ENCODE results near the gene KAT6B.
"Not testable (repeated sequence)": the region's sequence is repeated elsewhere in the genome, so short reads cannot be mapped to it uniquely, and the experiment has no call there.

Gene KAT6B

DNA sequence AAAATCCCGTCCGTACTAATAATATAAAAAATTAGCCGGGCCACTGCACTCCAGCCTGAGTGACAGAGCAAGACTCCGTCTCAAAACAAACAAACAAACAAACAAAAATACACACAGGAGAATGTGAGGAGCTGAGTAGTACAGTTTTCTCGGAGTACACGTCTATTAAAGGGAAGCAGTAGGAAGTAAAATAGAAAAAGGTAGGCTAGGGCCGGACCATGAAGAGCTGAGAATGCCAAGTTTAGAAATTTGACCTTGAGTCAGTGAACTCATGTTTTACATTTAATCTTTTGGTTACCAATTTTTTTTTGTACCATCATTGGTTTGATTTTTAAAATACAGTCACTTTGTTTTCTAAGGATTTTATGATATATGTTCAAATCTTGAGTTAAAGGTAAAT lies 64.1 kb downstream of the KAT6B start:
- no peak for DNase-seq (ENCODE audit: low spot score)

DNA sequence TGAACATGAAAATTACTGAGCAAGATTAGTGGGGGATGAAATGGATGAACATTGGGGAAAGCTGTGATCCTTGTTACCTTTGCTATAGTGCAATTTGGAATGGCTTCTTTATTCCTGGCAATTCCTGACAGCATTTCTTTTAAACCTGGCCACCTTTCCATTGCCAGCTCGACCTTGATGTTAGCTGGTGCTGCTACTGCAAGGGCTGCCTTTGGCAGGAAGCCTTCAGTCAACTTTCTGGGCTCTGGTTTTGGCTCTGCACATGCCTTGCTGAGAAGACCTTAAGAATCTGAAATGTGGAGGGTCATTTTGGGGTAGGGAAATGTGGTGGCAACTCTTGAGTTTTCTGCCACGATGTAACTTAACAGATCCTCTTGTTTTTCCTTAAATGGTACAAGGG lies 64.7 kb downstream of the KAT6B start:
- DNase-seq (ENCODE audit: low spot score), result no peak

DNA sequence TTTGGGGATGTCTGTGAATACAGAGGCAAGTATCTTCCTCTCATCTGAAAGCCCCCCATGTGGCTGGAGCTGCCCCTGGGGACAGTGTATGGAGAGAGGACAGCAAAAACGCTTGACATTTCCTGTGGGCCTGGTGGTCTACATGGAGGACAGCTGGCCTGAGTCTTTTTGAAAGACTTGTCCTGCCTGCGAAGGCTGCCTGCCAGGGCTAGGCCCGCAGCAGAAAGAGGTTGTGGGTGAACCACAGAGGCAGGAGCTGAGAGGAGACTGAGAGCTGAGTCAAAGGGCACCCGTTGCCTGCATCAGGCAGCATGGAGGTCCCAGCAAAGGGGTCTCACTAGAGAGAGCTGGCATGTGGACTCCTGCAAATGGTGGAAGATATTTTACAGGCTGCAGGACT lies 66.4 kb downstream of the KAT6B start:
- no peak for DNase-seq (ENCODE audit: low spot score)

DNA sequence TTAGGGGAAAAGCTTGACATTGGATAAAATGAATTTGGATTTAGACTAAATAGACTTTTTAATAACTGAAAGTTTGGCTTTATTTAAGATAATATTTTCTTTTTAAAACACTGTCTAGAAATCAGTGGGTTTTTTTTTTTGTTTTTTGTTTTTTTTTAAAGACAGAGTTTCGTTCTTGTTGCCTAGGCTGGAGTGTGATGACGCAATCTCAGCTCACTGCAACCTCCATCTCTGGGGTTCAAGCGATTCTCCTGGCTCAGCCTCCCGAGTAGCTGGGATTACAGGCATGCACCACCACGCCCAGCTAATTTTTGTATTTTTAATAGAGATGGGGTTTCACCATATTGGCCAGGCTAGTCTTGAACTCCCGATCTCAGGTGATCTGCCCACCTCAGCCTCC lies 66.9 kb downstream of the KAT6B start:
- DNase-seq (ENCODE audit: low spot score), result not testable (repeated sequence)

DNA sequence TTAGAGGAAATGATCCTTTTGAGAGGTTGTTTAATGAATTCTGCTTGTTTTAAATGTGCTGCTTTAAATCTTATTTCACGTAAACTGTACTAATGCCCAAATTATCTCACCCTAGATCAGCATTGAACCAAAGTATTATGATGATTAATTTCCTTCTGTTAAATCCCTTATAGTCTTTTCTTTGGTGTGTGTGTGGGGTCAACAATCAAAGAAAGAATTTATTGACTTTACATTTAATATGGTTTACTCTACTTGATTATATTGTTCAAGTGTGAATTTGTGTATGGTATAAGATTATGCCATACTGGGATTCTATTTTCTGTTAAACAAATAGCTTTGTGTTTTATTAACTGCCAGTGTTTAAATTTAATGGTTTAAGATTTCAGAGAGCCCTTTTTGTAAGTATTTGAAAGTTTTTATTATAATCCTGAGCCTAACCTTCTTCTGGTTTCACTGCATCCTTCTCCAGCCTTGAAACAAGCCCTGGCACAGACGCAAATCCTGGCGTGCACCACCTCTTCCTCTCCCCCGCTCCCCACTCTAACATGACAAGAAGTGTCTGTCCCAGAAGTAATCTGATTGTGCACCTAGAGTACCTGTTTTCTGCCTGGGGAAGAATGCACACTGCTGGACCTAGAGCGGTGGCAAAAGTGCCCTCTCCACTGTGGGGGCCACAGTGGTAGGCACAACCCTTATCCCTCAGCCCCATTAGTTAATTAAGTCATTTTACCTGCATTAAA lies 70.6 kb downstream of the KAT6B start:
- DNase-seq (ENCODE audit: low spot score), result no peak

DNA sequence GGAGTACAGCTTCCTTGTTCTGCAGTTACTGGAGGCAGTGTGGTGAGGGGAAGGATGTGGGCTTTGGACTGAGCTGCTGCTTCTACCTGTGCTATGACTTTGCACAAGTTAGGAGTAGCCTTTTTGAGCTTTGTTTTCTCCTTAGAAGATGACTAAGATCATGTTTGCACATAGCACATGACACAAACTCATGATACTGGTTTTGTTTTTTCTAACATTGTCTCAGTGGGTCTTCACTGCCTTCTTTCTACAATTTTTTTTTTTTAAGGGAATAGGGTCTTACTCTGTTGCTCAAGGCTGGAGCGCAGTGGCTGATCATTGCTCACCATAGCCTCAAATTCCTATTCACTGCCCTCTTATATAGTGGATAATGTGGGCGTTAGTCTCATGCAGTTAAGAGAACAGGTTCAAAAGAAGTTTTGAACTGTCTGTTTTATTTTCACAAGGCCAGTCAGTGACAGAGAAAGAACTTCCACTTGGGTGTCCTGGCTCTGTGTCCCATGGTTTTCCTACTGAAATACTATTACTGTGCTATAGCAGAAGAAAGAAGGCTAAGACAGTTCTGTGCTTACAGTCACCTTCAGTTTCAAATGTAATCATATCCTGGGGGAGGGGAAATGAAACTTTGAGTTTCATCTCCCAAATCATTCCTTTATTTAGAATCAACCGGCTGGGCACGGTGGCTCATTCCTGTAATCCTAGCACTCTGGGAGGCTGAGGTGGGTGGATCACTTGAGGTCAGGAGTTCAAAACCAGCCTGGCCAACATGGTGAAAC lies 72.0 kb downstream of the KAT6B start:
- no peak for DNase-seq (ENCODE audit: low spot score)

DNA sequence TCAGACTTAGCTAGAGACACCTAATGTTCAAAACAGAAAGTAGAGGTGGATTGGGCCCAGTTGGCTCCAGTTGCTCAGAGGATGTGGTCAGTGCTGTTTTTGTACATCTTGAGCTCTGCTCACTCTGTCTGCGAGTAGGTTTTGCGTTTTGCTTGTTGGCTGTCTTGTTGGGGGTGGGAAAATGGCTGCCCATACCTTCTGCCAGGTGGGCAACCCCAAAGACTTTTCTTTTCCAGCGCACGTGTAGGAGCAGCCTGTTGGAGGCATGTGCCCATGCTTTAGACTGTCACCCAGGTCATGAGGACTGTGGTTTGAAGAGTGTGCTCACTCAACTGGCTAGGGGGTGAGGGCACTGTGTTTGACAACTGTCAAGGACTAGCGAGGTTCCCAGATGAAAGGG lies 73.9 kb downstream of the KAT6B start:
- no peak for DNase-seq (ENCODE audit: low spot score)

DNA sequence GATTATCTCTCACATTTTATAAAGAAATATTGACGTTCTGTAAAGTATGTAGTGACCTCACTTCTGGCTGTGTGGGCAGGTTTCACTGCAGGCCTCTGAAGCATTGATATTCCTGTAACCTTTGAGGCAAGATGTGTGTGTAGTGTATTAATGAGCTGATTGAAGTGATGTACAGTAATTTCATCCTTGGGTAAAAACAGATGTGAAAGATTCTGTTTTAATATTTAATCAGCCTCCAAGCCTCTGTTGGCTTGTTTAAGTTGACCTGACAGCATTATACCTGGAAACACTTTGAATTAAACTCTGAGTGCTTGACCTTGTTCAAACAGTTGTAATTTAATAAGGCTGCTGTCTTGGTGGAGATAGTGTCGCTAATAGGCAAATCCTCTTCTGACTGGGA lies 74.9 kb downstream of the KAT6B start:
- DNase-seq (ENCODE audit: low spot score), result no peak

DNA sequence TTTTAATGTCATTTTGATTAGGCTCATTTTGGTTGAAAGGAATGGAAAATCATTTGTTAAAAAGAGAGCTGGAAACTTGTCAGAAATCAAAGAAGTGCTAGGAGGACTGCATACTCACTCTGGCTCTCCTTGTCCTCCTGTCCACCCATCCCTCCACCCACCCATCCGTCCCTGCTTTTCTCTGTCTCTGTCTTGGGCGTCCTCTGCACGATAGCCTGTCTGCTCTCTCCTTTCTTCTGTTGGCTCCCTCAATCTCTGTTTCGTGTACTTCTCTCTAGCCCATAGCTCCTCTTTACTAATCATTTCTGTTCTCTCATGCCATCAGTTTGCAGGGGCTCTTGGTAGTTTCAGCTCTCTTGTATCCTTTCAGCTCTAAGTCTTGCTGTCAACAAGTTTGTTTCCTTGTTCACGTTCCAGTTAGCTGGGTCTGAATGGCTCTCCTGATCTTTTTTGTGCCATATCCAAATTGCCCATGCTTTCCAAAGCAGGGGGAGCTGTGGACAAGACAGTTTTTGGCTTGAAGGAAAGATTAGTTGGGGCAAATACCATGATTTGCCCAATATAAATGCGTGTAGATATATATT lies 75.6 kb downstream of the KAT6B start:
- DNase-seq (ENCODE audit: low spot score), result no peak

DNA sequence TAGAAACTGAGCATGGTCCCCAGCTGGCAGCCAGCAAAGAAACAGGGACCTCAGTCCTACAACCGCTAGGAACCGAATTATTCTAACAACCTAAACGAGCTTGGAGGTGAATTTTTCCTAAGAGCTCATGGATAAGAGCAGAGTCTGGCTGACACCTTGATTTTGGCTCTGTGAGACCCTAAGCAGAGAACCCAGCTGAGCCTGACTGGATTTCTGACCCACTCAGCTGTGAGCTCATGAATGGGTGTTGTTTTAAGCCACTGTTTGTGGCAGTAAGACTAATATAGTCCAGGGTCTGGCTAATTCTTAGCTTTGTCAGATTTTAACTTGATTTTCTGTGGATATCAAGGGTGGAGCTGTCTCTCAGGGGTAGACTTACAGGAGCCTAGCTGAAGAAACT lies 77.1 kb downstream of the KAT6B start:
- no peak for DNase-seq (ENCODE audit: low spot score)

DNA sequence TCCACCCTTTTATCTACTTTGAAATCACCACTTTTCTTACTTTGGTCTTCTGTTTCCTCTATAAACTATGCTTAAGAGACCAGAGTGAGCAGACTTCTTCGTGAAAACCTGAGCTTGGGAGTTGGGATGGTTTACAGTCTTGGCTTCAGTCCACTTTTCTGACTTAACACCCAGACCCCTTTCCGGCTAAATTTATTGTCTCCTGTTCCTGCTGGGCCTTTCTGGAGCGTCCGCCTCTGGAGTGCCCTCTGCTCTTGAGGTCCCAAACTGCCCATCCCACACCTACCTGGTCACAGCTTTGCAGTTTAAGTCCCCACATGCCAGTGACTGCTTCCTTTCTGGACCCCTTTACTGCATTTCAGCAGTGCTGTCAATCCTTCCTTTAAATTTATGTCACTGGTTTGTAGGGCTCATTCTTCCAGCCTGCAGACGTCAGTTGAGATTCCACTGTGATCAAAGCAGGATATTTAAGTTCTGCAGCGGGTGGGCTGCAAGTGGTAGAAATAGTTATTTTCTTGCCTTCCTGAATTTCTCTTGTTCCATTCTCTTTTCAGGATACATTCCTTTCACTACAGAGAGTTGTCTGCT lies 80.3 kb downstream of the KAT6B start:
- DNase-seq (ENCODE audit: low spot score), result no peak

DNA sequence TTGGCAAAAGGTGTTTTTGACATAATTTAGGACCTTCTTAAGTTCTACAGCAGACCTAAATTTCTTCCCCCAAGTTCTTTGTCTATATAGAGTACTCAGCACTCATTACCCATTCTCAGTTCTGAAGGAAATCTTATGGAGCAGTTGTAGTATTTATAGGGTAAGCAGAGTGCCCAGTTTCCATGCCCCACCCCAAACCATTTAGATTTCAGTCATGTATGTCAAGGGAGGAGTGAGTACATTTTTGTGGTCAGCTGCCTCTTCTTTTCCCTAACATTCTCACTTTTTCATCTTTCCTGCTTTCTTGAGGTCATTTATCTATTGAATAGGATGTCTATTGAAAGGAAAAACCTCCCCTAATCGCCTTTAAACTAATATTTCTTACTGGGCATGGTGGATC lies 83.3 kb downstream of the KAT6B start:
- DNase-seq (ENCODE audit: low spot score), result no peak

DNA sequence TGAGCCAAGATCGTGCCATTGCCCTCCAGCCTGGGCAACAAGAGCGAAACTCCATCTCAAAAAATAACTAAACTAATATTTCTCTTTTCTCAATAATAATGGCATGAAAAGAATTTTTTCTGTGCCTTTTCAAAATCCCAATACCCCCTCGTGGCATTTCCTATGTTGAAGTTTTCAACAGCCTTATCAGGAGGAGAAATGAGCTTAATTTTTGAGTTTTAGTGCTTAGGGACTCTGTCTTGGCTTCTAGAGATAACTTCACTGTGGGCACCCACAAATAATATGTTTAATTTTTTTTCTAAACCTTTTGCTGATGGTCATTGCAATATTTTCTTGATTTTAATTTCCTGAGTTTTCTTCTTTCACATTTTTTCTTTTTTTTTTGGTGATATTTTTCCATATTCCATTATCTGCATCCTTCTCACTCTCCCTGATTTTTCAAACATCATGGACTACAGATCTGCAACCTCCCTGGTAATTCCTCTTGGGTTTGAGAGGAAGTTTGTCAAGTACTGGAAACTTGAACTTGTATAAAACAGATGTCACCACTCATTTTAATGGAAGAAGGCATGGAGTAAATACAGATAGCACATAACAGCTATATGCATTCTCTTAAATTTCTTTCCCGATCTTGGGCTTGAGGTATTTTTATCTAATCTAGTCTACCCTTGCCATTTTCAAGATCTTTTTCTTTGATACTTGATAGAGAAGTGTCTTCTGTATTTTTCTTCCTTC lies 84.0 kb downstream of the KAT6B start:
- DNase-seq (ENCODE audit: low spot score), result no peak

DNA sequence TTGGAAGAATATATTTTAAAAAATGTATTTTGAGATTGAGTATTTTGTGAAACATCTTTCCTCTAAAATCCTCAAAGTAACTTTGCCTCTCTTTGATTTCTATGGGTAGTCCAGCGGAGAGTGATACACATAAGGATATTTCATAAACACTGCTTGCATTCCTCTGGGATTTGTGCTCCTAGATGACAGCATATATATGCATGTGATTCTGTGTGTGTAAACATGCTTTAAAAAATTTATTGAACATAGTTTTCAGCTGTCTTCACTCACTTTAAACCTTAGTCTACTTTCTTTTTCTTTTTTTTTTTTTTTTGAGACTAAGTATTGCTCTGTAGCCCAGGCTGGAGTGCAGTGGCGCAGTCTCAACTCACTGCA lies 84.6 kb downstream of the KAT6B start:
- DNase-seq (ENCODE audit: low spot score), result no peak

DNA sequence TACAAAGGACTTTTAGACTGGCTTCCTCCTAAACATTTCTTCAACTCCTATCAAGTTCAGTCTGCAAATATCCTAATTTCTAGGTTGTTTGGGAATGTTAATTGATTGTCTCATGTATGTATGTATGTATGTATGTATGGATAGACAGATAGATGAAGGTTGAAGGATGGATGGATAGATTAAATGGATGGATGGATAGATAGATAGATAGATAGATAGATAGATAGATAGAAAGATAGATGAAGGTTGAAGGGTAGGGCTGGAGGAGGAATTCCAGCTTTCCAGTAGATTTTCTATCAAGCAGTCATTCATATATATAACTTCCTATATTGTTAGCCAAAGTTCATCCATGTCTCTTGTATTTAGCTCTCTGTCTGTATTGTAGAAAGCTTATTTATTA lies 85.8 kb downstream of the KAT6B start:
- DNase-seq (ENCODE audit: low spot score), result no peak

DNA sequence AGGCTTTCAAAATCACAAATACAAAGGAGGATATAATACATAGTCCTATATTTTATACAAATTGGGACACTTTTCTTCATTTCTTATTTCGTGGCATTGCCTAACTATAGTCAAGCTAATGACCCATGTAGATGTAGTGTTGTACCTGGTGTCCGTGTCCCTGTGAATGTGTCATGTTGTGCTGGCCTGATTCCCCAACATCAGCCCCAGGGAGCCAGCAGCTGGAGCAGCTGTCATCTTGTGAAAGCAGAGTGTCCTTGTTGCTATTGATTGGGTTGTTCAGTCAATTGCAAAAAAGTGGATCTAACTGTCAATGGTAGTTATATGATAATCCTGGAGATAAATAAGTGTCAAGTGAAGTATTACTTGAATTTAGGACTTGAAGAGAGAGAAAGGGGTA lies 86.3 kb downstream of the KAT6B start:
- no peak for DNase-seq (ENCODE audit: low spot score)

DNA sequence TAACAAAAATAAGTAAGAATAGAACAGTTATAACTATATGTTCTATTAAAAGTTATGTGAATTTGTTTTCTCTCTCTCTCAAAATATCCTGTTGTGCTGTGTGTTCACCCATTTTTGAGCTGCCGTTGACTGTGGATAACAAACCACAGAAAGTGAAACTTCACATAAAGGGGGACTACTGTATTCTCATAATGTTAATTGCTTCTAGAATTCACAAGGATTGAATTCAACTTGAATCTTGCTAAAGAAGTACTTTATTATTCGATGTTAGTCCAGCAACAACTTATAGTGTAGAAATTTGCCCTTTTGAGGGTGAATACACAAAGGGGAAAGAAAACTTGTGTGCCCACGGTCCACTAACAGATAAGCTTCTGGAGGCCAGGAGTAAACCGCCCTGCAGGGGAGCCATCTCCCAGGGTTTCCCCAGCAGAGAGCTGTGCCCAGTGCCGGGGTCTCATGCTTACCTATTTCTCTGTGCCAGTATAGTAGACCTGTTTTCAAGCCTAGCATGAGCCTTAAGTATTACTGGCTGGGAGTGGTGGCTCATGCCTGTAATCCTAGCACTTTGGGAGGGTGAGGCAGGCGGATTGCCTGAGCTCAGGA lies 87.1 kb downstream of the KAT6B start:
- DNase-seq (ENCODE audit: low spot score), result no peak

DNA sequence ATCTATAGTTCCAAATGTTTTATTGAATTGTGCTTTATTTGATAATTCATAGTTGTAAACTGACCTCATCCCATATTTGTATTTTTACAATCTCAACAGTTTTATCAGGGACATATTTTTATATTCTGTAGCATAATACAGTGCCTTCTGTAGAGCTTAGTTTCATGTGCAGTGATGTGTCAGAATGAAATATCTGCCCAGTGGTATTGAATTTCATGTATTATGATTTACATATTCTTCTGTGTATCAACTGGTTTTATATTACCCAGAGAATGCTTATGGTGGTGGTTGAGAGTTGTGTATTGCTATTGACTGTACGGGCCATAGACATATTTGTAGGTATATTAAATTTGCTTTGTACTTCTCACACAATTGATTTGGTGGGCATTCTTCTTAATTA lies 89.9 kb downstream of the KAT6B start:
- no peak for DNase-seq (ENCODE audit: low spot score)

DNA sequence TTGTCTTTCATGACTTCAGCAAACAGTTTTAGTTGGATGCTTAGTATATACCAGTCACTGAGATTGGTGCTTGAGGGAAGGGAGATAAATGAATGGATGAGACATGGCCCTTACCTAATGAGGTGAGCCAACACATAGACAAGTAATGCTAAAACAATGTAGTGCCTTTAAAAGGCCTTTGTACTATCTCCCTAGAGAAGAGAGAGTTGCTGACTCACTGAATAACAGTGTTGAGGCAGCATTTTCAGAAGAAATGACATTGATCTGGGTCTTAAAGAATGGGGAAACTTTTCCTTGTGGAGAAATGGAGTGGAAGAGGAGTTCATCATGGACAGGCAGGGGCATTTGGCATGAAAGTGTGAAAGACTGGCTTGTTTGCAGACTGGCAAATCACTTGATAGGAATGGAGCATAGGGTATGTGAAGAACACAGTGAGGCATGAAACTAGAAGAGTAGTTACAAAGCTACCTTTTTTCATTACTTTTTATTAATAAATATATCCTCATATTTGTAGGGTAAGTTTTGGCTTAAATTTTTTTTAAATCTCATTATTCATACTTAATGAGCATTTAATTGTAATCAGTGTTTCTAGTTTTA lies 91.2 kb downstream of the KAT6B start:
- peak; percentile 42 for DNase-seq (ENCODE audit: low spot score)

DNA sequence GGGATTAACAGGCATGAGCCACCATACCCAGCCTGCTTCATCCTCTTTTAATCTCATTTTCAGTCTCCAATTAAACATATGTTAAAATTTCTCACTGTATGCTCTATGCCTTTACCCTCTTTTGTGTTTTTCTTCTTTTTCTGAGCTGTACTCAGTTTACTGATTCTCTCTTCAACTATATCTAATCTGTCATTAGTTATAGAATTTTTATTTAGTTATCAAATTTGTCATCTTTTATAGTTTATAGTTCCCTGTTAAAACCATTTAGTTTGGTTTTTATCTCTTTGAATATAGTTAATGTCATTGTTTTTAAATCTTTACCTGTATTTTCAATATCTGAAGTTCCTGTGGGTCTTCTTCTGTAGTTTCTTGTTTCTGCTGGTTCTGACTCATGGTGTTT lies 93.3 kb downstream of the KAT6B start:
- DNase-seq (ENCODE audit: low spot score), result no peak

DNA sequence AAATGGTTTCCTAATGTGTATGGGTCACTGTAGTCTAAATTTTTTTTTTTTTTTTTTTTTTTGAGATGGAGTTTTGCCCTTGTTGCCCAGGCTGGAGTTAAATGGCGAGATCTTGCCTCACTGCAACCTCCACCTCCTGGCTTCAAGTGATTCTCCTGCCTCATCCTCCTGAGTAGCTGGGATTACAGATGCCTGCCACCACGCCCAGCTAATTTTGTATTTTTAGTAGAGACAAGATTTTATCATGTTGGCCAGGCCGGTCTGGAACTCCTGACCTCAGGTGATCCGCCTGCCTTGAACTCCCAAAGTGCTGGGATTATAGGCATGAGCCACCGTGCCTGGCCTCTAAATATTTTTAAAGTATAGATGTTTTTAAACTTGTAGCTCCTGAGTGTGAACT lies 94.7 kb downstream of the KAT6B start:
- DNase-seq (ENCODE audit: low spot score), result not testable (repeated sequence)

DNA sequence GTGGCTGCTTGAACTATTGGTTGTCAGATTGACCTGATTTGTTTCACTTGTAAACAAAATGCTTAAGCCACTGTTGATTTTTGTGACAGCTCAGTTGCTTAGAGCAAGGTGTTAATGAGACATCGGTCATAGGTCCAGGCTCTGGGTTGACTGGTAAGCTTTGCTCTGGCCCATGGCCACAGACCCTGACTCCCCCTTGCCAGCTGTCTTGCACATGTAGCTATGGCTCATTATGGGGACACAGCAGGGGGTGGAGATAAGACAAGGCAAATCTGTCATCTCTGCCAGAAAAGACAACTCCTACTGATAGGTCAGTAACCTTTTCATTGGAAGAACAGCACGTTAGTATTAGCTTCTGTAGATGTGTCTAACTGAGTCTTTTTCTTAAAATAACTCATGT lies 95.3 kb downstream of the KAT6B start:
- DNase-seq (ENCODE audit: low spot score), result no peak
